Measurements from ENCODE around the gene SLC25A10.

- TF ChIP-seq CTCF (IDR thresholded peaks at IDR 0.05): no peak
- no peak for TF ChIP-seq POLR2A (IDR thresholded peaks at IDR 0.05)
Measured at GRCh38 chr17:81722184-81723120, 10.4 kb downstream of the SLC25A10 start.

Measured in testis (tissue), 2 donors.